Measurements from ENCODE around the gene ENTPD8.
A peak's percentile ranks its signal among the peaks of the same experiment; 100 is the strongest.
"Not testable (repeated sequence)": the region's sequence is repeated elsewhere in the genome, so short reads cannot be mapped to it uniquely, and the experiment has no call there.

The ENTPD8 gene

GRCh38 chr9:137458194-137459151 lies 17.3 kb upstream of the ENTPD8 start:
- no peak for DNase-seq (ENCODE audit: low spot score)

DNA sequence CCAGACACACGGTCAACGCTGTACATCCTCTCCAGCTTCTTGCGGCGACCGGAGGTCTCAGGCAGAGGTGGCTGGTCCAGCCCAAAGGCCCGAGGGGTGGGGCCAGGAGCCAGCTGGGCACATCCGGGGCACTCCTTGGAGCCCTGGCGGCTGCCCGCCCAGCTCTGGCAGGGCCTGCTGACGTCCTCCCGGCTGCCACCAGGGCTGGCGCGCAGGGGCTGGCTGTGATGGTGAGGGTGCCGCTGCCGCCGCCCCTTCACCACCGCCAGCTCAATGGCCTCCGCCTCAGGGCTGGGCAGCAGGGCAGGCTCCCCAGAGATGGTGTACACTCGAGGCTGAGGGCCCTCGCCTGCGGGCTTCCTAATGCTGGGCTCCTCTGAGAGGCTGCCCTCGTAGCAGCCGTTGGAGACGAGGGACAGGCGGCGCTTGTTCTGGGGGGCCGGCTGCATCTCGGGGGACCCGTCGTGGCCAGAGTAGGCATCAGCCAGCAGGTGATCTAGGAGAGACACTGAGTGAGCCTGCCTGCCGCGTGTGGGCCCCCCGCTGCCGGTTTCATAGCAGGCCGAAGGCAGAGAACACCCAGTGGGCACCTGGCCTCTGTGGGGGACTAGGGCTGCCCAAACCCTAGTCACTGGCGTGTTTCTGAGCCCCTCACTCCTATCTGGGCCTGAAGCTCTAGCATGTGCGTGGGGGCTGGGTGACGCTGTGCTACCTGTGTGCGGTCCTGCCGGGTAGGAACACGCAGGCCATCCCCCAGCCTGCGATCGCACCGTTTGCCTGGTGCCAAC lies 16.4 kb upstream of the ENTPD8 start:
- no peak for DNase-seq (ENCODE audit: low spot score)

DNA sequence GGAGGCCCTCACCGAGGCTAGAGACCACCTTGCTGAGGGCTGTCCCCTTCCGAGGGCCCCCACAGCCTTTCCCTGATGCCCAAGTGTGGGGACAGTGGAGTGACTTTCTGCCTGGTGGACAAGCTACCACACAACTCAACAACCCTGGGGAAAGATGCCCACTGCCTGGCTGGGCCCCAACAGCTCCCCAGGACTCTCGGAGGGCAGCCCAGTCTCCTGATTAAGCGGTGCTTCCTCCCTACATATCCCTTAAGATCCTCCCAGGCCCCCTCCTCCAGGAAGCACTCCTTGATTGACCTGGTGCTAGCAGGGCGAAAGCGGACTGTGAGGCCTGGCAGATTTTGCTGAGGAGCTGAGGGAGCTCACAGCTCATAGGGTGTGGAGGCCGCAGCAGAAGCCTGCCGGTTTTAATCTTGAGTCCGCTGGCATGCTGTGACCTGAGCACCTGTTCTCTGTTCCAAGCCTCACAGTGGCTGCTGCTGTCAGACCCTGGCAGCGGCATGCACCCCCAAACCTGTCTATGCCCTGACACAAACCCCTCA lies 15.8 kb upstream of the ENTPD8 start:
- DNase-seq (ENCODE audit: low spot score) = no peak

GRCh38 chr9:137456061-137456863 lies 15.1 kb upstream of the ENTPD8 start:
- DNase-seq (ENCODE audit: low spot score) = no peak

- no peak for DNase-seq (ENCODE audit: low spot score)
These were observed 14.3 kb upstream of the ENTPD8 start for GRCh38 chr9:137455359-137455991.

GRCh38 chr9:137454597-137455358 lies 13.6 kb upstream of the ENTPD8 start:
- no peak for DNase-seq (ENCODE audit: low spot score)

DNA sequence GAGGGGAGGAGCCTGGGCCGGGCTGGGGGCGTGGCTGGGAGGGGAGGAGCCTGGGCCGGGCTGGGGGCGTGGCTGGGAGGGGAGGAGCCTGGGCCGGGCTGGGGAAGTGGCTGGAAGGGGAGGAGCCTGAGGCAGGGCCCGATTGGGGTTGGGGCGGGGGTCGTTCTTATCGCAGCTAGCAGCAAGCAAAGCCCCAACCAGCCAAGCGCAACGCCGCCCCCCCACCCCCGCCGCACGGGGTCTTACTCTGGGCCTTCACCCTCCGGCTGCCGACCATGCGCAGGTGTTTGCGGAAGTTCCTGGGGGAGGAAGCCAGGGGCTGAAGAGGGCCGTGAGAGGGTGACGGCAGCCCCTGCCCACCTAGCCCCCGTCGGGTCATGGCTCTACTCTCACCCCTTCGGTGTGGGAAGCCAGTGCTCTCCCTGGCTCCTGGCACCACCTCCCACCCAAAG lies 13.0 kb upstream of the ENTPD8 start:
- DNase-seq (ENCODE audit: low spot score) = no peak

GRCh38 chr9:137453643-137454081 lies 12.5 kb upstream of the ENTPD8 start:
- DNase-seq (ENCODE audit: low spot score) = peak; percentile 39

DNA sequence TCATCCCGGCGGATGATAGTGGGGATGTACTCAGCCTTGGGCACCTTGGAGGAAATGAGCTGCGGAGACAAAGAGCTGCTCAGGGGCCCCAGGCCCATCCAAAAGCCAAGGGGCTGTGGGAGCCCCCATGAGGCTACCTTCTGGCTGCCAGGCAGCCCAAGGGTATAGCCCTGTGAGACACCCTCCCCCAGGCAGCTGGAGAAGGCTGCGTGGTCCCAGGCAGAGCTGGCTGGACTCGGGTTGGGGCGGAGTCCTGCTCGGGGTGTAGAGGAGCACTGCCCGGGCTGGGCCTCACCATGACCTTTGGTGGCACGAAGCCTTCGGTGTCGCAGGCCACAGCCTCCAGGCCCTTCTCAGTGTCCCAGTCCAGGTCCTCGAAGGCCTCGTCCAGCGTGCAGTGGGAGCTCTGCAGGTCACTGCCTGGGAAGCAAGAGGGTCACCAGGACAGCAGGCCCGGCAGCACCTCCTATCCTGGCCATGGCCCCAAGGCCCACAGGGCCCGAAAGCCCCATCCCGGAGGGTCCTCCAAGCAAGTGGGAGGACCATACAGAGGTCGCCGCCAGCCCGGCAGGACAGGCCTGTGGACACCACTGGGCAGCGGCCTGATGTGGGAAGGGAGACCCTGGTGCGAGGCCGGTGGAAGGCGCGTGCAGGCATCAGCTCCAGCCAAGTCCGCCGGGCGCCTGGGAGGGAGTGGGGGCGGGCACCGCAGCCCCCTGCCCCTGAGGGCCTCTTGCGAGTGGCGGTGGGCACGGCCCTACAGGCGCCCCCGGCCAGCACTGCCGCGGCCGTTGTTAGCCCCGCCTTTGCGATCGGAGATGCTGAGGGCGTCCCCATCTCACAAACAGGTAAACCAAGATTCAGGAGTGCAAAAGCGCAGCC lies 11.8 kb upstream of the ENTPD8 start:
- DNase-seq (ENCODE audit: low spot score) = no peak

DNA sequence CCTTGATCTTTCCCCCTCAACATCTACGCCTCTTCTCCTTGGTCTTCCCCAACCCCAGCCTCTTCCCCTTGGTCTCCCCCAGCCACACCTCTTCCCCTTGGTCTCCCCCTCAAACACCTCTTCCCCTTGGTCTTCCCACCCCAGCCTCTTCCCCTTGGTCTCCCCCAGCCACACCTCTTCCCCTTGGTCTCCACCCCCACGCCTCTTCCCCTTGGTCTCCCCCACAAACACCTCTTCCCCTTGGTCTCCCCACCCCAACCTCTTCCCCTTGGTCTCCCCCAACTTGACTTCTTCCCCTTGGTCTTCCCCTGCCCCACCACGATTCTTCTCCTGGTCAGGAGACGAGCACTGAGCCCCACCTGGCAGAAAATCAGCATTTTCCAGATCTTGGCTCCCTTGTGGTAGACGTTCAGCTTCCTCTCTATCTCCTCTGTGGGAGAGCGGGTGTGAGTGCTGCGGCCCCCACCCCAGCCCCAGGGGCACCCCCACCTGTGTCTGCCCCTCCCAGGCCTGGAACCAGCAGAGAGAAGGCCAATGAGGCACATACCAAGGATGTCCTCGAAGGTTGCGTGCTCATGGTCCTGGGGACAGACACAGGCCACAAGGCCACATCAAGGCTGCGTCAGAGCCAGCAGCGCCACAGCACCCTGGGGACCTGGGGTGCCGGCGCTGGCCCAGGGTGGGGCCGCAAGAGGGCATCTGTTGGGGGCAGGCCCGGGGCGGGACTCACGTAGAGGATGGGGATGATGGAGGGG lies 11.0 kb upstream of the ENTPD8 start:
- no peak for DNase-seq (ENCODE audit: low spot score)

DNA sequence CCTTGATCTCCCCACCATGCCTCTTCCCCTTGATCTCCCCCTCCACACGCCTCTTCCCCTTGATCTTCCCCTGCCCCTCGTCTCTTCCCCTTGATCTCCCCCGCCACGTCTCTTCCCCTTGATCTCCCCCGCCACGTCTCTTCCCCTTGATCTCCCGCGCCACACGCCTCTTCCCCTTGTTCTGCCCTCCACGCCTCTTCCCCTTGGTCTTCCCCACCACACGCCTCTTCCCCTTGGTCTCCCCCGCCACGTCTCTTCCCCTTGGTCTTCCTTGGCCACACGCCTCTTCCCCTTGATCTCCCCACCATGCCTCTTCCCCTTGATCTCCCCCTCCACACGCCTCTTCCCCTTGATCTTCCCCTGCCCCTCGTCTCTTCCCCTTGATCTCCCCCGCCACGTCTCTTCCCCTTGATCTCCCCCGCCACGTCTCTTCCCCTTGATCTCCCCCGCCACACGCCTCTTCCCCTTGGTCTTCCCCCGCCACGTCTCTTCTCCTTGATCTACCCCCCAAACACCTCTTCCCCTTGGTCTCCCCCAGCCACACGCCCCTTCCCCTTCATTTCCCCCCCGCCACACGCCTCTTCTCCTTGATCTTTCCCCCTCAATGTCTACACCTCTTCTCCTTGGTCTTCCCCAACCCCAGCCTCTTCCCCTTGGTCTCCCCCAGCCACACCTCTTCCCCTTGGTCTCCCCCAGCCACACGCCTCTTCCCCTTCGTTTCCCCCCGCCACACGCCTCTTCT lies 10.3 kb upstream of the ENTPD8 start:
- DNase-seq (ENCODE audit: low spot score) = not testable (repeated sequence)

DNA sequence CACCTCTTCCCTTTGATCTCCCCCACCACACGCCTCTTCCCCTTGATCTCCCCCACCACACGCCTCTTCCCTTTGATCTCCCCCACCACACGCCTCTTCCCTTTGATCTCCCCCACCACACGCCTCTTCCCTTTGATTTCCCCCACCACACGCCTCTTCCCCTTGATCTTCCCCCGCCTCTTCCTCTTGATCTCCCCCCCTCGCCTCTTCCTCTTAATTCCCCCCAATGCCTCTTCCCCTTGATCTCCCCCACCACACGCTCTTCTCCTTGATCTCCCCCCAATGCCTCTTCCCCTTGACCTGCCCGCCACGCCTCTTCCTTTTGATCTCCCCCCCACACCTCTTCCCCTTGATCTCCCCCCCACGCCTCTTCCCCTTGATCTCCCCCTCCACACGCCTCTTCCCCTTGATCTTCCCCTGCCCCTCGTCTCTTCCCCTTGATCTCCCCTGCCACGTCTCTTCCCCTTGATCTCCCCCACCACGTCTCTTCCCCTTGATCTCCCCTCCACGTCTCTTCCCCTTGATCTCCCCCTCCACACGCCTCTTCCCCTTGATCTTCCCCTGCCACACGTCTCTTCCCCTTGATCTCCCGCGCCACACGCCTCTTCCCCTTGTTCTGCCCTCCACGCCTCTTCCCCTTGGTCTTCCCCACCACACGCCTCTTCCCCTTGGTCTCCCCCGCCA lies 9.5 kb upstream of the ENTPD8 start:
- peak; percentile 34 for DNase-seq (ENCODE audit: low spot score)

DNA sequence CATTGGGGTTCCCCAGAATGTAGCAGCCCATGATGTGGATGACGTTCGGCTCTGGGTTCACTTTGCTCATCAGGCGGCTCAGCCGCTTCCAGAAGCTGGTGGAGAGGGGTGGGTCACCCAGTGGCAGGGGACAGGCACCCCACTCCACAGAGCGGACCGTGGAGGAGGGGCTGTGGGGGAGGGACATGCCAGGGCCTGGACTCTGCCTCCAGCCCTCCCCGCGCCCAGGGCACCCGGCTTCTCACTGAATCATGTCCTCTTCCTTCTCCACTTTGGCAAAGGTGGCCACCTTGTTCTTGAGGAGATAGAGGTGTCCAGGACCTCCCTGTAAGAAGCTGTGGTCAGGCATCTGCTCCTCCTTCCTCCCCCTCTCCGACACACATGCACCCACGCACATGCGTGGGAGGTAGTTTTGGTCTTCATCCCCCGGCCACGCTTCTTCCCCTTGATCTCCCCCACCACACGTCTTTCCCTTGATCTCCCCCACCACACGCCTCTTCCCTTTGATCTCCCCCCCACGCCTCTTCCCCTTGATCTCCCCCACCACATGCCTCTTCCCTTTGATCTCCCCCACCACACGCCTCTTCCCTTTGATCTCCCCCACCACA lies 8.9 kb upstream of the ENTPD8 start:
- DNase-seq (ENCODE audit: low spot score) = peak; percentile 17

GRCh38 chr9:137449081-137449844 lies 8.1 kb upstream of the ENTPD8 start:
- DNase-seq (ENCODE audit: low spot score) = no peak

GRCh38 chr9:137448602-137448962 lies 7.4 kb upstream of the ENTPD8 start:
- no peak for DNase-seq (ENCODE audit: low spot score)

Data from CD4-positive, alpha-beta T cell treated with Interleukin-15 for 4 hours (primary cell).